Left renal pelvis (tissue), 4 donors: ENCODE results near the gene NACC2. TPM values are rescaled to one million over a fixed set of nuclear protein-coding genes. Genes with fewer than 3 reads are reported as not detected.
A peak's percentile ranks its signal among the peaks of the same experiment; 100 is the strongest.
"Not testable (repeated sequence)": the region's sequence is repeated elsewhere in the genome, so short reads cannot be mapped to it uniquely, and the experiment has no call there.

ENCODE experiments used
- DNase-seq, 4 donors: peaks; one replicate each; pipeline ENCODE4 v3.0.0-alpha.2; 2013; ENCODE audit warnings: low read depth in 4 of 4, low spot score in 3 of 4
- polyA plus RNA-seq, 4 donors: library from polyadenylated mRNA; unstranded; fragments of 120-200 nt; gene quantifications; one replicate each; pipeline ENCODE4 v1.2.1, GENCODE V29; 2013; ENCODE audit not compliant: insufficient read length in 4 of 4

NACC2 gene
- polyA plus RNA-seq, 4 donors, result 5.3 to 9.4 (median 7.4) TPM

DNA sequence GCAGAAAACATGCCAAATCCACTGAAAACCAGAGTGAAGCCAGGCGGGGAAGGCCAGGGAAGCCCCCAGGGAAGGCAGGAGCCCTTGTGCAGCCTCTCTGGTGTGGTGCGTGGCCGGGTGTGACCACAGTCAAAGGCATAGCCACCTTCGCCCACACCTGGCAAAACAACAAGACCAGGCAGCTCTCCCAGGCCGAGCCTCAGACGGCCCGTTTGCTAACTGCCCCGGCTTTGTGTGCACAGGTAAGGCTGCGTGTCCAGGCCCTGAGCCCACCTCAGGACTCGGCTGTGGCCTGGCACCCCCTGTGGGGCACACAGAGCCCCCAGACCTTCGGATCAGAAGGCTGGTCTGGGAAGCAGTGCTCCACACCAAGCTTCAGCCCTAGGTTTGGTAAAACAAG is 17.5 kb upstream of the NACC2 start:
- no peak for DNase-seq

DNA sequence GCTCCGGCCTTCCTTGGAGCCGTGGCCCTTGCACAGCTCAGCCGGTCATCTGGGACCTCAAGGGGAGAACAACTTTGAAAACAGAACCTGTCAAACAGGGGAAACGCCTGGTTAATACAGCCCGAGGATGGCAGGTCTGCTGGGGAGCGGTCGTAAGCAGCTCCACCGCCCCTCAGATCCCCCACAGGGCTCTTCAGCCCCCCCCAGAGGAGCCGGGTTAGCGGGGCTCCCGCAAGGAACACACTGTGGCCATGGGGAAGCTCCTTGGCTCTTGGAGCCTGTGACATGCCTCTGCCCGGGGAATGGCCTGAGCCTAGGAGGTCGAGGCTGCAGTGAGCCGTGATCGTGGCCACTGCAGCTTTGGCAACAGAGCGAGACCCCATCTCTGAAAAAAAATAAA is 16.8 kb upstream of the NACC2 start:
- DNase-seq, result no peak

DNA sequence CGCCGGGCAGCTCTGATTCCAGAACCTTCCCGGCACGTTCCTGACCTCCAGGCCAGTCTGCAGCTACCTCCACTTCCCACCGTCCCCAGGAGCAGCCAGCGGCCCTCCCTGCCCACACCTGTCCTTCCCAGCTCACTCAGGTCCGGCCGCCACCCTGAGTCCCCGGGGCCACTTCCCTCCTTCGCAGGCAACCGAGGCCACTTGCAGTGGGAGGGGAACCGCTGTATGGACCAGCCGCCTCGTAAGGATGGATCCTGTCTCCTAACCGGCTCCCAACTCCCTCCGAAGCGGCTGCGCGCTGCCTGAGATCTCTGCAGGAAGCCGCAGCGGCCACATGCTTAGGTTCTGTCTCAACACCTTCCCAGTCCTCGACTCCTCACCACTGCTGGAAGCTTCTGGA is 16.1 kb upstream of the NACC2 start:
- no peak for DNase-seq

DNA sequence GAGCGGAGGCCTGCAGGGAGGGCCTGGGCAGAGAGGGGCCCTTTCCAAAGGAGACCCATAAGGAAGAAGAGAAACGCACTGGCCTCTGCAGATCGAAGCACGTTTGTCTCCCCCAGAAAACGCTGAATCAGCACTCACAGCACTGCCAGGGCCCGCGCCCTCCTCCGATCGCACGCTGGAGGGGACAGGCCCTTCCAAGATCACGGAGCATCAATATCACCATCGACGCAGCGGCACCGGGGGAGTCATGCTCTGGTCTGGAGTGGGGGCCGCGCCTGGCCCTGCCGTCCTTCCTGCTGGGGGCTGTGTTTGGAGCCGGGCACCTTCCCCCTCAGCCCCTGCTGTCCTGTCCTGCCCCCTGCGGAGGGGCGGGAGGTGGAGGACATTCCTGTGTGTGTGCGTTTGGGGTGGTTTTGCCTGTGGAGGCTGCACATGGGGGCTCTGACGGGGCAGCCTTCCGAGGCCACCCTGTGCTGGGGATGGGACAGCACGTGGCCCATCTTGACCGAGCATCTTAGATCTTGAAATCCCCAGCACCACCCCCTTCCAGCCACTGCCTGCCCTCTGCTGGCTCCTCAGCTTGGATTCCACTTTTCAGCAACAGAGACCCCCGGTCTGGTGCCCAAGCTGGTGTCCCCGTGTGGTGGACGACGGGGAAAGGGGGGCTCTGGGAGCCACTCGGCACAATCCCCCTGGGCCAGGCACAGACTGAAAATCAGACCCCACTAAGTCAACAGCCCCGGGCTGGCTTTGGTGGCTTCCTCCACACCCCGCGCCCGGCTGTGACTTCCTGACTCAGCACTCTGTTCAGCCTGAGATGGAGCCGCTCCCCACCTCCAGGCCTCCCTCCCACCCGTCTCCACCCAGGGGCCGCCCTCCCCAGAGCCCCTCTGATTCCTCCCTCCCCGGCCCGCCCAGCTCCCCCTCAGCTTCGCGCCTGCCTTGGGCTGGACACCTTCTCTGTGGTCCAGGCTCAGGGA is 15.3 kb upstream of the NACC2 start:
- DNase-seq, result no peak

DNA sequence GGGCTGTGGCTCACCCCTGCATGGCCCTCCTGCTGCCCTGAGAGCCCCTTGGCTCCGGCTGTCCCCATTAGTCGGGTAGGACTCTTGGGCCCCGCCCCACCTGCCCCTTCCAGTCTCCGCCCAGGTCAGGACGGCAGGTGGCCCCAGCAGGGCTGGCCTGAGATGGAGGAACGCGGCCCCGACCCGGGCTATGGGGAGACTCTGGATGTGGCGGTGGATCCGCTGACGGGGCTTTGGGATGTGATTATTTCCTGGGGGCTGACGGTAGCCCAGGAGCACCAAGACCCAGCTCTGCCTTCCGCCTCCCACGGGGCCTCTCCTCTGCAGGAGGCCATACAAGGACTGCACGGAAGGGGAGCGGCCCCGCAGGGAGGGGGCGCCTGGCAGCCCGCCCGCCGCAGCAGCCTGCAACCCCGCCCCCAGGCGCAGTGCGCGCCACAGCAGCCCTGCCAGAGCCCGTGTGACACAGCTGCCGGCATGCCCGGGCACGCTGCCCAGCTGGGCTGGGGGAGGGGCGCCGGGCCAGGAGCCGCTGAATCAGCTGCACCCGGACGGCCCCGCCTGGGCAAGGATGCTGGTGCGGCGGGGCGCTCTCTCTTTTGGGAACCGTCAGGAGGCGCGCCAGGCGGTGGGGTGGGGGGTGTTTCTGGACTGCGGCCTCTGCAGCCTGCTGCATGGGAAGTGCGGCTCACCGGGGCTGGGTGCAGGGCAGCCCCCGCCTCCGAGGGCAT is 14.4 kb upstream of the NACC2 start:
- peak in 2 of 4 donors; percentile 54 to 63 for DNase-seq

- DNase-seq, result no peak
These were observed 13.7 kb upstream of the NACC2 start for GRCh38 chr9:136108648-136109266.

- no peak for DNase-seq
These were observed 13.0 kb upstream of the NACC2 start for GRCh38 chr9:136107953-136108647.

DNA sequence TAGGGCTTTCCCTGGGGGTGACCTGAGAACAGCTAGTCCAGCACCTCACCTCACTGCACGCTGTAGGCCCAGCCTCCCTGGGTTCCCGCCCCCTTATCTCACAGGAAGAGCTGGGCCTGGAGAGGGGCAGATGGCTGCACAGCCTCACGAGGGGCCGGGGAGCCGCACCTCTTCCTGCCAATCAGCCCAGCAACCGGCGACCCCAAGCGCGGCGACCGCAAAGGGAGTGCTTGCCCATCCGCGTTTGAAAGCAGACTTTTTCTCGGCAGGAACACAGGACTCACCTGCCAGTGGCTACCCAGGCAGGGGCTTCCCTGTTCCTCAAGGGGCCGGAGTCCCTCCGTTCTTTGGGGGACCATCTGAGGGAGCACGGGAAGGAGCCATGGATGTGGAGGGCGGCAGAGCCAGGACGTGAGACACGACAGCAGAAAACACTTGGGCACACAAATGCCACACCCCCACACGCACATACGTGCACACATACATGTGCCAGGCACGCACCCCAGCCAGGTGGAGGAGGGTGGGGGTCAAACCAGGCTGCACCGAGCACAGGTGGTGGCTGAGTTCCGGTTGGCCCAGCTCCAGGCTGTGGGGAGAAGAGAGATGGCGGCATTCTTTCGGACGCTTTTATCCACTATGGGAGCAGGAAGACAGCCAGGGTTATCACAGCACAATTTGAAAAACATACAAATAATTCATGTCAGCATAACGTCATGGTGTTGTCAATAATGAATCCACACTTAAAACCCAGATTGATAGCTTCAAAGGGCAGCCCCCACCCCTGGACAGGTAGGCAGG is 12.3 kb upstream of the NACC2 start:
- no peak for DNase-seq

GRCh38 chr9:136105398-136106135 is 10.5 kb upstream of the NACC2 start:
- no peak for DNase-seq

DNA sequence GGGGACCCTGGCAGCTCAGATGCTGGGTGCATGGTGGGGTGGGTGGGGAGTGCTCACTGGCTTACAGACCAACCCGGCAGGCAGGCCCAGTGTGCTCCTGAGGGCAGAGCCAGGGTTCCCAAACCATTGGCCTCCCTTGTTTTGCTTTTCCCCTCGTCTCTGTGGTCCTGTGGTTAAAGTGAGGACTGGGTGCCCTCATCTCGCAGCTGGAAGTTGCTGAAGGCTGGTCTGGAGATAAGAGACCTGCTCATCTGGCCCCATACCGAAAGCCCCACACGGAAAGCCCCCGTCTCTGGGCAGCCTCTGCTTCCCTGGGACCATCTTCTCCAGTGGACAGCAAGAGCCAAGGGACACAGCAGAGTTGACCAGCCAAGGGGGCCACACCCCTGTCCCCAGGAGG is 9.8 kb upstream of the NACC2 start:
- no peak for DNase-seq

DNA sequence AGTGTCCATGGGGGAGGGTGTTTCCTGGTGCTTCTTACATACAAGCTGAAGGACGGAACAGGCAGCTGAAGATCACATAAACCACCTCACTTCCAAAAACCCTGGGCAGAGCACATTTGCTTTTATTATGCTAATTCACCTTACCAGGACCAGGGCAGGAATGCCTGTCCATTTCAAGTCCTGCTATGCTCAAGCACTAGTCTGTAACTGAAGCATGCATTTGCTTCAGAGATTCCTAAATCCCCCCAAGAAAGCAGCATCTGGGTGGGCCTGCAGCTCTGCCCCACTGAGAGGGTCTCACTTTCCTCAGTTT is 9.4 kb upstream of the NACC2 start:
- DNase-seq, result no peak

DNA sequence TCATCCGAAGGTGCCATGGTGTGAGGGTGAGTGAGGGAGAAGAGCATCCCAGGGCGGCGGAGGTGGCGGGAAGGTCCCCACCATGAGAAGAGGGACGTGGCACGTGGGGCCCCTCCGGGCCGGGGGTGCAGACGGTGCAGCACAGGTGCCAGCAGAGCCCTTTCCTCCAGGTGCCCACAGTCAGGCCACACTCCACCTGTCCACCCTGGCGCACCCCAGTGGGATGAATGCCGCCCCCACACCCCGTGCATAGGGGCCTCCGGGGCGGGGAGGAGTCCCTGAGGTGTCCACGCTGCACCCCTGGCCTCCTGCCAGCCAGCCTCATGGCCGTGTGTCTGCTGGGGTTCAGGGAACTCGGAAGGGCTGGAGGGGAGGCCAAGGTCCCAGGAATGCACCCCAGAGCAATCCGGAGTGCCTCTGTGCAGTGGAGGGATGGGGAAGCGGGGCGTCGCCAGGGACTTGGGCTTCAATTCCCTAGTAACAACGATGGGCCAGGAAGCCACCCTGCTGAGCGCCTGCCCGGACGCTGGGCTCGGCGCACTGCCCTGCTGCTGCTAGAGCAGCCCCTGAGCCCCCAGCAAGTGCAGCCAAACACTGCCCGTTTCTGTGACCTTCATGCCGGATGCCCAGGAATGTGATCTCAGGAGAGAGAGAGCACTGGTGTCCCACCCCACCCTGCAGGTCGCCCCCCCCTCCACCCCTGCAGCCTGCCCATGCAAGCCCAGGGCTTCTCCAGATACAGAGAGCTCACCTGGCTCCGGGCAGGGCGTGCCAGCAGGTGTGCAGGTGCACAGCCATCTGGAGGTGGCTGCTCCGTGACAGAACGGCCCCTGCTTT is 8.8 kb upstream of the NACC2 start:
- no peak for DNase-seq

GRCh38 chr9:136101615-136102074 is 6.6 kb upstream of the NACC2 start:
- DNase-seq, result not testable (repeated sequence)

- DNase-seq, result no peak
These were observed 5.9 kb upstream of the NACC2 start for GRCh38 chr9:136100700-136101614.

GRCh38 chr9:136099542-136099941 is 4.5 kb upstream of the NACC2 start:
- DNase-seq, result no peak

DNA sequence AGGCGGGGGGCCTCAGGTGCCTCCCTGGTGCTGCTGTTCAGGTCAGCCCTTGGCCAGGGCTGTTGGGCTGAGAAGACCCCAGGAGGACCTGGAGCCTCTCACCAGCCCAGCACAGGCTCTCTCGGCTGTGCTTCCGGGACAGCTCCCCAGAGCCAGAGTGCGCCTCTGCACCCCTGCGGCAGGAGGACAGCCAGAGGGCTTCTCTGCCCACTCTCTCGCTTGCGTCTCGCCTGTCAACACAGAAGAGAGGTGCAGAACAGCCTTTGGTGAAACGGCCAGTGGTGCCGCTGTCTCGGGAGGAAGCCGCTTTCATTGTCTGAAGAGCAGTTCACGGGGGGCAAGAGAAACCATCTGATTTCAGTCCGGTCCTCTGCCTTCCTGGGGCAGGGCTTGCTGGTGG is 3.8 kb upstream of the NACC2 start:
- DNase-seq, result no peak

DNA sequence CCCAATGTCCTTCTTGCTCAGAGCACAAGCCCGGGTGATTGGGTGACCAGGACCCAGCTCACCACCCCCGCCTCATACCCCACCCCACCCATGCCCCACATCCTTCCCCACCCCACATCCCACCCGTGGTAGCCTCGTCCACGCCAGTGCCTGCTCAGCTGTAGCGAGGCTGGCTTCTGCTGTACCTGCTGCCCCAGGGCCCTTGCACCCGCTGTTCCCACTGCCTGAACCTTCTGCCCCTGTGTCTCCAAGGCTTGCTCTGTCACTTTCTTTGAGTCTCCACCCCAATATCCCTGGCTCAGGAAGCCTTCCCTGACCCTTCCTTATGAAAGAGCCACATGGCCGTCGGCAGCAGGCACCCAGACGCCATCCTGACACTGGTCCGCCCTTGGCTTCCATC is 3.1 kb upstream of the NACC2 start:
- DNase-seq, result no peak
